CD4-positive, alpha-beta T cell (primary cell): ENCODE measurements around the gene CPAMD8. TPM values are rescaled to one million over a fixed set of nuclear protein-coding genes. Genes with fewer than 3 reads are reported as not detected.

Source experiments
- ATAC-seq: fragments of 200-7000 bp; cut with Tn5 transposase; one replicate; pipeline ENCODE4 v1.10.0; 2022; ENCODE audit warnings: mild to moderate bottlenecking; ENCODE audit not compliant: poor library complexity
- CTCF ChIA-PET: fragments of 350-600 bp; sonication (Branson Sonifier 250); formaldehyde crosslinking; loops from one replicate; lab custom pipeline; 2021; ENCODE audit warnings: antibody characterized with exemption, inconsistent platforms; lab: Charles Lee
- POLR2A ChIA-PET: fragments of 350-600 bp; sonication (Branson Sonifier 250); formaldehyde crosslinking; loops from one replicate; lab custom pipeline; 2021; ENCODE audit warnings: antibody characterized with exemption, inconsistent platforms; lab: Charles Lee
- DNase-seq, 14 experiments: peaks; one replicate each; pipeline ENCODE4 v3.0.0-alpha.2; 2013 to 2020; ENCODE audit warnings: mixed read lengths in 2 of 14
- H3K27ac ChIP-seq, 2 donors: one replicate each; pipeline versions ENCODE4 v1.5.1 to v1.7.0; 2013; ENCODE audit warnings: low read length in 2 of 2, low read depth in 1 of 2, mild to moderate bottlenecking in 1 of 2
- H3K27me3 ChIP-seq, 2 experiments: 1 replicate in 1 of 2; 2 replicates in 1 of 2; pipeline versions ENCODE4 v1.6.1 to v1.7.0; 2013; ENCODE audit warnings: low read length in 2 of 2, control low read depth in 1 of 2, mild to moderate bottlenecking in 1 of 2, moderate library complexity in 1 of 2; ENCODE audit not compliant: insufficient read depth in 2 of 2, control insufficient read depth in 1 of 2
- H3K36me3 ChIP-seq: one replicate; pipeline ENCODE4 v1.6.1; 2013; ENCODE audit warnings: low read length, control low read depth; ENCODE audit not compliant: insufficient read depth
- H3K4me1 ChIP-seq: one replicate; pipeline ENCODE4 v1.6.1; 2013; ENCODE audit warnings: low read length, control low read depth; ENCODE audit not compliant: insufficient read depth
- H3K4me3 ChIP-seq: one replicate; pipeline ENCODE4 v1.5.1; 2013; ENCODE audit warnings: mild to moderate bottlenecking, low read length, moderate library complexity
- H3K9me3 ChIP-seq, 2 experiments: 1 replicate in 1 of 2; 2 replicates in 1 of 2; pipeline versions ENCODE4 v1.6.1 to v1.7.0; 2013; ENCODE audit warnings: low read length in 2 of 2, mild to moderate bottlenecking in 2 of 2, control low read depth in 1 of 2, moderate library complexity in 1 of 2; ENCODE audit not compliant: control insufficient read depth in 1 of 2, insufficient read depth in 1 of 2
- H3K27ac Mint-ChIP-seq: one replicate; pipeline ENCODE4 v1.8.0; 2020; ENCODE audit warnings: mixed read lengths
- H3K27me3 Mint-ChIP-seq: one replicate; pipeline ENCODE4 v1.8.0; 2021; ENCODE audit warnings: mixed read lengths
- H3K36me3 Mint-ChIP-seq: one replicate; pipeline ENCODE4 v1.8.0; 2021; ENCODE audit warnings: low read depth, mixed read lengths
- H3K4me1 Mint-ChIP-seq: one replicate; pipeline ENCODE4 v1.8.0; 2021; ENCODE audit warnings: low read depth, mixed read lengths
- H3K4me3 Mint-ChIP-seq: one replicate; pipeline ENCODE4 v1.8.0; 2020; ENCODE audit warnings: mild to moderate bottlenecking, mixed read lengths
- H3K9me3 Mint-ChIP-seq: one replicate; pipeline ENCODE4 v1.8.0; 2020; ENCODE audit warnings: mixed read lengths
- CTCF ChIP-seq: fragments of 200-600 bp; IDR thresholded peaks from one replicate; pipeline ENCODE4 v1.8.0; 2022; ENCODE audit warnings: antibody characterized with exemption, mild to moderate bottlenecking
- intact Hi-C, 2 experiments: fragments of 100-400 bp; cut with DNase I in 1 of 2; cut with micrococcal nuclease in 1 of 2; formaldehyde crosslinking; loops; one replicate each; pipeline versions ENCODE4 v1.15.1 to v1.9.0; 2023 to 2025; cut with DNase I, micrococcal nuclease
- total RNA-seq, 174 experiments: library from RNA in 2 of 174; stranded (reverse) in 2 of 174; gene quantifications; one replicate each; pipeline ENCODE4 v1.2.3 and lab custom pipeline; 2021 to 2026

CPAMD8 gene
- total RNA-seq, 2 experiments from 2014 or later: 0.05 to 0.34 TPM

GRCh38 chr19:17061205-17061604, 34.6 kb upstream of the CPAMD8 start:
- no peaks in the 10 kb centered on the region for H3K9me3 ChIP-seq
- POLR2A ChIA-PET: no interaction called here
- intact Hi-C loops: loop anchor here in 1 of 2 experiments (10.0 kb wide), 1 partner anchor 324 kb away; no protein-coding TSS in a partner anchor
- no peak for TF ChIP-seq CTCF
- Mint-ChIP-seq H3K4me3 (no peak overlapping the region), H3K4me1 (peaks cover 20% of the 10 kb centered on the region), H3K9me3 (no peaks in the 10 kb centered on the region), H3K27me3 (no peaks in the 10 kb centered on the region), H3K27ac (no peak overlapping the region), H3K36me3 (peaks cover 65% of the 10 kb centered on the region)
- no peak for ATAC-seq
- no peaks in the 10 kb centered on the region for H3K27me3 ChIP-seq
- H3K36me3 ChIP-seq: peaks cover 45% of the 10 kb centered on the region
- CTCF ChIA-PET: no interaction called here
- peaks cover 12% of the 10 kb centered on the region for H3K4me1 ChIP-seq
- DNase-seq: no peak
- H3K27ac ChIP-seq: no peak overlapping the region
- no peak overlapping the region for H3K4me3 ChIP-seq

- ATAC-seq: no peak
- DNase-seq: no peak
- ChIA-PET CTCF (no interaction called here), POLR2A (no interaction called here)
- H3K4me3 Mint-ChIP-seq: no peak overlapping the region
- peaks cover 9% of the 10 kb centered on the region for H3K4me1 ChIP-seq
- no peaks in the 10 kb centered on the region for H3K27me3 ChIP-seq
- H3K27ac Mint-ChIP-seq: no peak overlapping the region
- TF ChIP-seq CTCF: no peak
- H3K27me3 Mint-ChIP-seq: no peaks in the 10 kb centered on the region
- H3K36me3 ChIP-seq: peaks cover 45% of the 10 kb centered on the region
- H3K4me1 Mint-ChIP-seq: peaks cover 20% of the 10 kb centered on the region
- no peaks in the 10 kb centered on the region for H3K9me3 Mint-ChIP-seq
- peaks cover 69% of the 10 kb centered on the region for H3K36me3 Mint-ChIP-seq
- no peaks in the 10 kb centered on the region for H3K9me3 ChIP-seq
- H3K4me3 ChIP-seq: no peak overlapping the region
- intact Hi-C loops: loop anchor here in 1 of 2 experiments (10.0 kb wide), 1 partner anchor 324 kb away; no protein-coding TSS in a partner anchor
- no peak overlapping the region for H3K27ac ChIP-seq
These were observed 34.2 kb upstream of the CPAMD8 start for GRCh38 chr19:17060802-17061201.

- Histone ChIP-seq H3K4me1 (no peaks in the 10 kb centered on the region), H3K27me3 (no peaks in the 10 kb centered on the region), H3K9me3 (no peaks in the 10 kb centered on the region), H3K27ac (no peak overlapping the region), H3K4me3 (no peak overlapping the region), H3K36me3 (peaks cover 61% of the 10 kb centered on the region)
- Mint-ChIP-seq H3K27ac (no peak overlapping the region), H3K9me3 (no peaks in the 10 kb centered on the region), H3K36me3 (peaks cover 73% of the 10 kb centered on the region), H3K27me3 (no peaks in the 10 kb centered on the region), H3K4me3 (no peak overlapping the region), H3K4me1 (no peaks in the 10 kb centered on the region)
- TF ChIP-seq CTCF: no peak
- ATAC-seq: no peak
- DNase-seq: no peak
- intact Hi-C loops: no loop called here
- ChIA-PET POLR2A (no interaction called here), CTCF (no interaction called here)
These were observed 31.6 kb upstream of the CPAMD8 start for GRCh38 chr19:17058236-17058635.
